Fibroblast of upper back skin (primary cell): ENCODE measurements around the gene C2CD4A.

Source experiments
- DNase-seq: peaks from one replicate; pipeline ENCODE4 v3.0.0-alpha.2; 2013

Gene C2CD4A

DNA sequence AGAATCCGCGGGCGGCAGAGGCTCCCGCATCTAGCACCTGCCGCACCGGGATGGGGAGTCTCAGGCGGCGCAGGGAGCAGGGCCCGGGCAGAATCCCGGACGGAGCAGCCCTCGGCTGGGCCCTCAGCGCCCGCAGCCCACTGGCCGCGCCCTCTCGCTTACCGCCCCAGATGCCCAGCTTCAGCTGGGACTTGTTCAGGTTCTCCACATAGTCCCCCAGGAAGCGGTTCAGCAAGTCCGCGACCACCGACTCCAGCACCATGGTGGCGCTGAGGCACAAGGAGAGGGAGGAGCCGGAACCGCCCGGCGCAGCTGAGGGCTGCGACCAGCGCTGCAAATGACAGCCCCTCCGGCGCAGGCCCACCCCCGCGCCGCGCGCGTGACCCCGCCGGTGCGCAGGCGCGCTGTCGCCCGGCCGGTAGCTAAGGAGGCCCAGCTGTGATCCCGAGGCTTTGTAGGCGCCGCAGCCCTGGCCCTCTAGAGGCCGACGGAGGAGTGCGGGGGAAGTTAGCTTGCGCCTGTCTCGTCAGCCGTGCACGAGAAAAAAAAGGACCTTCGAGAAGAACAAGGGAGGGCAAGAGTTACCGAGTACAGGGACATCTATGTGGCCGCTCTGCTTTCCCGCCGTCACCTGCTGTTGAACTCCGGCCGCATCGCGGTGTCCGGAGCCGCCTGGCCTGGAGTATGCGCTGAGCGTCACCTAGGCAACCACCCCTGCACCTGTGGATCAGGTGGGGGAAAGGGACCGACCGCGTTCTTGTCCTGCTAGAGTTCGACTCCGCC, 6.5 kb upstream of the C2CD4A start, which contains the start of gene VPS13C:
Gene VPS13C, minus strand, starts transcription at position 335 of the 783 bp plus-strand sequence. Its CDS starts 73 bp downstream, at position 262.
- peak; percentile 90 for DNase-seq

DNA sequence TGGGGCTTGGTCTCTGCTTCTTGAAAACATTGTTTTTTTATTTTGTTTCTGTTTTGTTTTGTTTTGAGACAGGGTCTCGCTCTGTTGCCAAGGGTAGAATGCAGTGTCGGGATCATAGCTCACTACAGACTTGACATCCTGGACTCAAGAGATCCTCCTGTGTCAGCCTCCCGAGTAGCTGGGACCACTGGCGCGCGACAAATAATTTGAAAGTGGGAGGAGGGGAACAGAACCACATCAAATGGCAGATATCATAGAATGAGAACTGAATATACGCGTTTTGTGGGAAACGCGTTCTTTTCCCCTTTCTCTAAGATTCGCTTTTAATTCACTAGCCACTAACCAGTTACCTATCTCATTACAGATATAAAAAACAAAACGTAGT, 5.9 kb upstream of the C2CD4A start:
- no peak for DNase-seq

DNA sequence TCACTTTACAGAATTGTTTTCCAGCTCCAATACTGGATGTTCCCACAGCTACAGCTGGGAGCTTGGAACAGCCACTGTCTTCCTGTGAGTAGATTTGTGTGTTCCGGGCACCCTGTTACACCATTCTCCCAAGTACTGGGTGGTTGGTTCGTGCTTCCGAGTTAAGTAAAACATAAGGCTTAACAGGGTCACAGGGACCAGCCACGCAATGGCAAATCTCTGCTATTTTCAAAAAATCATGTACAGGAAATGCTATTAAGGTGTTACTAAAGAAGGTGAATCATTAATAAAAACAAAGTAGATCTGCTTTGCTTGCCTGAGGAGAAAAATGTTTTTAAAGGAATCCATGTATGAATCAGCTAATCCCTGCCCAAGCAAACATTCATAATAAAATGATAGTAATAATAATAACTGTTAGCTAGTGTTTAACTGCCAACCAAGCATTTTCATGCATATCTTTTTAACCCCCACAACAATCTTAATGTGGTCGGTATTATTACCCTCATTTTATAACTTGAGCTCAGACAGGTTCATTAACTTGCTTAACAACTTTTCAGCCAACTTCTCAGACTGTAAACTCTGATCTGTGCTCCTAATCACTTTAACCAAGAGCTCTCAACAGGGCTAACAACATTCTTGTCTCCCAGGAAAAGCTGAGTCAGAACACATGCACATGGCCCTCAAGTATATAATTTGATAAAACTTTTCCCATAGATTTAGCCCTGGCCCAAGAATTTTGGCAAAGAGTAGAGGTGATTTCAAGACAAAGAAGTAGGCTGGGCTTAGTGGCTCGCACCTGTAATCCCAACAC, 2.7 kb upstream of the C2CD4A start:
- DNase-seq, result no peak

DNA sequence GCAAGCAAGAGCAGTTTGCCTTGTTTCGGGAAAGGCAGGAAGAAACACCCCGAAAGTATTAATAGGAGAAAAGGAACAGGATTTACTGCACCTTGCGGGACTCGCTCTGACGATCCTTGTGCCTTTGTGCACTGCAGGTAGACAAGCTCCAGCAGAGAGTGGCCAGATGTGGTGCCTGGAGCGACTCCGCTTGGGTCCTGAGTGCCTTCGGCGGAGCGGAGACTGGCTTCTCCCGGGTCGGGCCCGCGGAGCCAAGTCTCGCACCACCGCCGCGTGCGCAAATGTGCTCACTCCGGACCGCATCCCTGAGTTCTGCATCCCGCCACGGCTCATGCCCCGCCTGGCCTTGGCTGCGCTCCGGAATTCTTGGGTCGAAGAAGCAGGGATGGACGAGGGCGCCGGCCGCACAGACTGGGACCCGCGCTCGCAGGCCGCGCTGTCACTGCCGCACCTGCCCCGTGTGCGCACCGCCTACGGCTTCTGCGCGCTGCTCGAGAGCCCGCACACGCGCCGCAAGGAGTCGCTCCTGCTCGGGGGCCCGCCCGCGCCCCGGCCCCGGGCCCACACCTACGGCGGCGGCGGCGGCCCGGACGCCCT, 769 bp downstream of the C2CD4A start:
- DNase-seq, result no peak

DNA sequence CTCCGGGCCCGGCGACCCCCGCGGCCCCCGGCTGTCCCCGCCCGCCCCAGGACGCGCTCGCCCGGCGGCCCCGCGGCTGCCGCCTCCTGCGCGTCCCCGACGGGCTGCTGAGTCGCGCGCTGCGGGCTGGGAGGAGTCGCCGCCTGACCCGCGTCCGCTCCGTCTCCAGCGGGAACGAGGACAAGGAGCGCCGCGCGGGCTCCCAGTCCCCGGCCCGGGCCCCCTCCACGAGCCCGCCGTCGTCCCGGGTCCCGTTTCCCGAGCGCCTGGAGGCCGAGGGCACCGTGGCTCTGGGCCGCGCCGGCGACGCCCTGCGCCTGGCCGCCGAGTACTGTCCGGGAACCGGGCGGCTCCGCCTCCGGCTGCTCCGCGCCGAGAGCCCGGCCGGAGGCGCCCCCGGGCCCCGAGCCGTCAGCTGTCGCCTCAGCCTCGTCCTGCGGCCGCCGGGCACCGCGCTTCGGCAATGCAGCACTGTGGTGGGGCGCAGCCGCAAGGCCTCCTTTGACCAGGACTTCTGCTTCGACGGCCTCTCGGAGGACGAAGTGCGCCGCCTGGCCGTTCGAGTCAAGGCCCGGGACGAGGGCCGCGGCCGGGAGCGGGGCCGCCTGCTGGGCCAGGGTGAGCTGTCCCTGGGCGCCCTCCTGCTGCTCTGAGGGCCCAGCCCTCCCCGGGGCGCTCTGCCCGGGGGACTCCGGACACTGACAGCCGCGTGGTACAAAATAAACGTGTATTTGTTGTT, 1.5 kb downstream of the C2CD4A start:
- DNase-seq, result peak; percentile 10

DNA sequence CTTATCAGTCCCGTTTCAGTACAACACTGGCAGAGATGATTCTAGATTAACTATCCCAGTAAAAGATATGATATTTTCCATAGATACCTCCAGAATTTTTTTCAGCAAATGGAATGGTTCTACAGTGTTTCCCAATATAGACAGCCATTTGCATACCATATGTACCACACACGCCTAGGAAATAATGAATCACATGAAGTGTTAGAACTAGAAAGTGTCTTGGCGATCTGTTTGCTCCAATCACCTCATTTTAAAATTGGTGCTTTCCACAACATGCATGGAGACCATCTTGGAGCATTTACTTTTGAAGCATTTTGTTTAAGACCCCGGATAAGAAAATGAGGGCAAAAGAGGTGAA, 2.0 kb downstream of the C2CD4A start:
- peak; percentile 47 for DNase-seq

DNA sequence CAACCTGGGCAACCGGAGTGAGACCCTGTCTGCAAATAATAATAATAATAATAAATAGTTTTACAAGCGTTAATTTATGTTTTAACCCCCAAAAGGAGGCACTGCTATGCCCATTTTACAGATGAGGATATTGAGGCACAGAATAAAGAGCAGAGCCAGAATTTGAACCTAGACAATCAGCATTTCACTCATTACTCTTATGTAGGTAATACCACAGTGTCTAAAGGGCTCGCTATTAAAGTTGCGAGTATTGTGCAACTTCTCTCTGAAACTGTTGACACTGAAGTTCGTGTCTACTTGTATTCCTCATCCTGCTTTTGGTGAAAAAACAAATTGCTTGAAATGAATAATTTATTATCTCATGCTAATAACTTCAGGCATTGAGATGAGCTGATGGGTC, 2.8 kb downstream of the C2CD4A start:
- no peak for DNase-seq

DNA sequence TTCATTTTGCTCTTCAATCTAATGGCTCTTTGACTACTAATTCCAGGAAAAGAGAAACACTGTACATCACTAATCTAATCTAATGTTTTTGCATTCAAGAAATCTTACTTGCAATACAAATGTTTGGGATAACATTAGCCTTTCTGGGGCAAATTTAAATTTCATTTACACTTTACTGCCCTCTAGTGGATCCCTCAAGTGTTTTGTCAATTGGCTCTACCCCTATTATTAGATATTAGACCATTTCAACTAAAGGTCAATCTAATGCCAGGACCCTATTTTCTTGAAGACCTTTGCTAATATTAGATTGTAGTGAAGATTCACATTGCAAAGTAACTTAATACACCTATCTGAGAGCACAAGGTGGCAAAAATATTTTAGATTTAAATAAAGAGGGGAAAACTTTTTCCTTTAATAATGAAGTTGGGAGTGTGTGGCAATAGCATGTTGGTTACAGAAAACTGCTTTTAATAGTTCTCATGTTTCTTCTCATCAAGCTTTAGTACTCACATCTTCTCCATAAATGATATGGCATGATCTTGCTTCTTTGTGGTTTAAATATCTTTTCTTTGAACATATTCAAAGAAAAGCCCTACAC, 5.0 kb downstream of the C2CD4A start:
- DNase-seq, result peak; percentile 43

DNA sequence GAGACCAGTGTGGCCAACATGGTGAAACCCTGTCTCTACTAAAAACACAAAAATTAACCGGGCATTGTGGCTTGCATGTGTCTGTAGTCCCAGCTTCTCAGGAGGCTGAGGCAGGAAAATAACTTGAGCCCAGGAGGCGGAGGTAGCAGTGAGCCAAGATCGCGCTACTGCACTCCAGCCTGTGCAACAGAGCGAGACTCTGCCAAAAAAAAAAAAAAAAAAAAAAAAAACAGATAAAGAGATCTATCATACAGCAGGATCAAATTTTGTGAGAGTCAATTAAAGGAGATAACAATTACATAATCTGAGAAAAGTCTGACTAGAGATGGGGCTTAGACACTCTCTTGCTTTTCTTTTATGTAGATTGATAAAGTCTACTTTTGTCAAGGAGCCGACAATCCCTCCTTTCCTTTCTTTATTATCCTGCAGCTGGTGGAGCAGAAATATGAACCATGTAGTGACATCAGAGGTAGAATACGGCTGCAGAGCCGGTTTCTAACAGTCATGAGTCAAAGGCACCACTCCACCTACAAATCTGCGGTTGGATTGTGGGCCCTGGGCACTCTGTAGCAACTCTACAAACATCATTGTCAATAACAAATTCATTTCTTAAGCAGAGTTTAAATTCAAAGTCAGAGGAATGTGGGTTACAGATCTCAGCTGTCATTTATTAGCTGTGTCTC, 9.0 kb downstream of the C2CD4A start:
- DNase-seq, result peak; percentile 66

DNA sequence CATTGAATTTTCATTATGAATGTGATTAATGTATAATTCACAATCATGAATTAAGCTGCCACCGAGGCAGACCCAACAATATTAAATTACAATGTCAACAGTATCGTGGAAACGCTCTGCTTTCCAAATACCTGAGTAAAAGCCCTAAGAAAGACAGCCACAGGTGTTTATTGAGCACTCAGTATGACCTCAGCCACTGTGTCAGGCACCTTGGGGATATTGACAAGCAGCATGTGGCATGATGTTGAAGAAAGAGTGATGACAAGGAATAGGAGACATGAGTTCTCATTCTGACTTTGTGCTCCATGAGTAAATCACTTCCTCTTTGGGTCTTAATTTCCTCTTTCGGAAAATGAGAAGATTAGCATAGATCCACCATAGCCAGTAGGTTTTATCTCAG, 12.8 kb downstream of the C2CD4A start:
- no peak for DNase-seq

DNA sequence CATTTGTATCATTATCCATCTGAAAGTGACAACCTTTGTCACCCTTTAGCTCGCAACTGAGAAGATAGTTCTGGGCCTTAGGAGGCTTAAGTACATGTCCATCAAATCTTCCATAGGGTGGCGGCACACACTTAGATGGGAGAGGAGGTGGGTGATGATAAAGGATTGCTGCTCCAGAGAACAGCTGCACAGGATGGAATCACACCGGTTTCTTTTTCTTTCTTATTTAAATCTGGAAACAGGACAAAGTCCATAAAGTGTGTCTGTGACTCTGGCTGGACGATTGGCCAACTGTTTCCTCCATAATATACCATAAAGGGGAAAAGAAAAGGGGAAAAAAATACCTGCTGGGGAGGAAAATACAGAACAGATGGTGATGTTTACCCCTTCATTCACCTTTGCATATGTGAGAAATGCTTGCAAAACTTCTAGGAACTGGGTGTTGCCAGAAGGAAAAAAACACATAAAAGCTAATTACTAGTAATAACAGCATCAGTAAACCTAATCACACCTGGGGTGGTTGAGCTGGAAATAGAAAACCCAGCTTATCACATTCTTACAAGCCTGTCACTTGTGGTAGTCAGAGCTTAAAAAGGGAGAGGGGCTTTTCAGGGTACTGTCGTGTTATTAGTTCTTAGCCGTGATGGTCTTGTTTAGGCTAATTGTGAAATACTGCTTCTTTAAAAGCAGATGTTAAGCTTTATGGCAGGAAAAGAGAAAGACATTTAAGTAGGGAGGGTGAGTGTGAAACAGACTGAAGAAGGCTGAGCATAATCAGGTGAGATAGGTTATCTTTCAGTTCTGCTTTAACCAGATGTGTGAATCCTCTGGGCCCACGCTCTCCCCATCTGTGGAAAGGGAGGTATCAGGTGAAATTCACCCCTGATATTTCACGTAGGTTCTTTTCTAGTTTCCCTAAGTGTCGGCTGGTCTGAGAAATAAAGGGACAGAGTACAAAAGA, 16.7 kb downstream of the C2CD4A start:
- DNase-seq, result no peak

DNA sequence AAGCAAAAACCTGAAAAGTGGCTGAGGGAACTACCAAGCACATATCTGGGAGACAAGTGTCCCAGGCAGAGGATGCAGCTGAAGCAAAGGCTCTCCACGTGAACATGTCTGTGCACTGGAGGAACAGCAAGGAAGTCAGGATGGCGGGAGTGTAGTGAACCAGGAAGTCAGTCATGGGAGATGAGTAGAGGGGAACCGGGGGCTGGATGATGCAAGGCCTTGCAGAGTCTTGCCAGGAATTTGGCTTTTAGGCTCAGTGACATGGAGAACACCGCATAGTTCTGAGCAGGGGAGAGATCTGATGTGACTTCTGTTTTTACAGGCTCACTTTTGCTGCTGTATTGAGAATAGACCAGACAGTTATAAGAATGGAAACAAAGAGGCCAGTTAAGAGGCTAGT, 19.0 kb downstream of the C2CD4A start:
- peak; percentile 54 for DNase-seq

DNA sequence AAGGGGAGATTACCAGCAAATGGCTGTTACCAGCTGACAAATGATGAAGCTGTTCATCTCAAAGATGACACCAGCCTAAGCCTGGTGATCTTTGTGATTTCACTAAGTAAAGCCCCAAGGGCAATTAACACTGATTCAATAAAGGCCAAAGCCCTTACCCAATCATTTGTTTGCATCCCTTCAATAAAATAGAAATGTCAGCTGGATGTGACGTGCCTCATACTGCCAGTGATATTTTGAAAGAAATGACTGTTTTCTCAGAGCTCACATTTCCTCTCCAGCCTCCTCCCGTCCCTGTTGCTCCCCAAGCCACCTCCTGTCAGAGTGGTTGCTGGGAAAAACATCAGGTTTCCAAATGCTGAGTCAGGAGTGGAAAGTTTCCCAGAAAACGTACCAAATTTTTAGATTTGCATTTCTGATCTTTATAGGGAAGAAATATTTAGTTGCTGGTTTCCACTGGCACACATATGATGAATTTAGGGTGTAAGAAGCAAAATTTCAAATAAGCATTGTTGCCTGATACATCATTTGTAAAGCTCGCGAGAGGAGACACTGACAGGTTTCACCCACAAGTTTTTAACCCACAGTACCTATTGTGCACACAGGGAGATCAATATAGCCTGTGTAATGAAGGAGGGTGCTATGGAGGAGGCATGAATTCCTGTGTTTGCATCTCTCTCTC, 21.0 kb downstream of the C2CD4A start:
- peak; percentile 55 for DNase-seq

DNA sequence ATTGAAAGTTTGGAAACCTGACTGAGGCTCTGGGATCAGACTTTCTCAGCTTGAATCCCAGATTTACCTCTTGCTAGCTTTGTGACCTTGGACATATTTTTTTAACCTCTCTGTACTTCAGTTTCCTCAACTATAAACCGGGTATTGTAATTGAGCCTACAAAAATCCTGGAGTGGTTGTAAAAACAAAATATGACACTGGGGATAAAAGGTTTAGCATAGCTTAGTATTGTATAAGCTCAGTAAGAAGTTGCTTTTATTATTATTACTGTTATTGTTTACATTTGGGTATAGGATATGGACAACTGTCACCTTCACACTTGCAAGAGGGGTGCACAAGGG, 21.5 kb downstream of the C2CD4A start:
- no peak for DNase-seq

DNA sequence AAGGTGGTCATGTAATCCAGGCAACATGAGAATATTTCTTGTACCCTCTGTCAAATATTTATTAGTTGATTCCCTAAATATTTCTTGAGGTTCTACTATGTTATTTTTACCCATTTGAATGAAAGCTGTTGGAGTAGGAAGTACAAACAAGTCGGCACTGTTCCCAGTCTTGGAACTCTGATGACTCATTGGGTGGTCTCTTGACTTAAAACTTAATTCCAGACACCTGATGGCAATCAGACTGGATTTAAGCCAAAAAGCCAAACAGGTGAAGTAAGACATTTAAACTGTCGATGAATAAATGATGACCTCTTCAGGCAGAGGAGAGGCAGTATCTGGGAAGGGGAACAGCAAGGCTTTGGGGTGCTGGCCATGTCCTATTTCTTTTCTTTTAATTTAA, 22.8 kb downstream of the C2CD4A start:
- DNase-seq, result no peak

DNA sequence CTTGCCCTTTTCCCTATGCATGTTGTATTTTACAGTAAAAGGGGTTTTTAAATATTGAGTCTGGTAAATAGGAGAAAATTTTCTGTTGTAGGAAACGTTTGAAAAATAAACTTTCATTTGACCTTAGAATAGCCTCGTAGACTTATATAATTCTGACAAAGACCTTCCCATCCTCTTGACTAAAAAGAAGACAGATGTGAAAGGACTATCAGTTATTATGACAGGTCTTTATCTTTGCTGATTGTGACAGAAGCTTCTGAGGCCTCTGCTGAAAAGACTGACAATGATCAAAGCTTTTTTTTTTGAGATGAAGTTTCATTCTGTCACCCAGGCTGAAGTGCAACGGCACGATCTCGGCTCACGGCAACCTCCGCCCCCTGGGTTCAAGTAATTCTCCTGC, 24.2 kb downstream of the C2CD4A start:
- DNase-seq, result no peak

DNA sequence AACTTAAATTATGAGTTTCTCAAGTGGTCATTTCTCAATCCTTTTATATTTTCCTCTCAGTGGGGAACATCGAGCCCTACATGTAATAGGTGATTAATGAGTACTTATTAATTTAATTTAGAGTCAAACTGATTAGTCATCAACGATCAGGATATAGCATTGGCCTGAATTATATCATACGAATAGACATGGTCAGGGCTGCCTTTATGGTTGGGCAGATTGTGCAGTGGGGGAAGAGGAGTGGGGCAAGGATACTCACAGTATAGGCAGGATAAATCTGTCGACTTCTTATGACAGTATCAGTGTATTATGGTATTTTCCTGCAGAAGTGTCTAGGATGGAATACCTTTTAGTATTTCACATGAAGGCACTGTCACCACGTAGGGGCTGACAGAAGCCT, 27.0 kb downstream of the C2CD4A start:
- no peak for DNase-seq

DNA sequence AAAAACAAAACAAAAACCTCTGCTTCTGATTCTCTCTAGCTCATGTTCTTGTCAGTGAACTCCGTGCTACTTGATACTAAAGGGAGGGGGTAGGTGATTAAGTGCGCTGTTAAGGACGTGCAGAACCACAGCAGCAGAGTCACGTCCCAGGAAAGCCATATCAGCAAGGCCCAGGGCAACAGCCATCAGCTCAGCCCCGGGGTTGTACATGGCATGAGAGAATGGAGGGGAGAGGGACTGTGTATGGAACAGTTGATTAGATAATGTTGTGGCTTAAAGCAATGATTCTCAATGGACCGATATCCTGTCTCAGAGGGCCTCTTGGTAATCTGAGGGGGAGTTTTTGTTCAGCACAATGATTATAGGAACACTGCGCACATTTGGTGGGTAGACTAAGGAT, 27.6 kb downstream of the C2CD4A start:
- no peak for DNase-seq

DNA sequence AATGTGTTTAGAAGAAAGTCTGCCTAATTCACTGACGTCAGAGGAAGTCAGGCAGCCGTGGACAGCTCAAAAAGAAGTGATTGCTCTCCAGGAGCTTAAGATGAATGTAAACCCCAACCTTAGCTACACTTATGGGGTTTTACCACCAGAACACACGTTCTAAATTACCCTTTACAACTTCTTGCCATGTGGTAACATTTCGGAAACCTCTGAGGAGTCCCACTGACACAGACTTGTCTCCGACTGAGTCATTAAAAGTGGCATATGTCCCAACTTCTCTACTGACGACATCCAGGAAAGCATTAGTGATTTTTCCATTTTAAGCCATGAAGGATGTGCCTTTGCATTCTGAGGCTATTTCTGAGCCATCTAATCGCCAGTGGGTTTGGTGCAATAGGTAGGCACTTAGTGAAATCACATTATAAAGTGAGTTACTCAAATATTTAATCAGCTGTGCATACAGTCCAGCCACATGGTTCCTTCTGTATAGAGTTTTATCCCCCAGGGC, 32.4 kb downstream of the C2CD4A start:
- DNase-seq, result peak; percentile 94

DNA sequence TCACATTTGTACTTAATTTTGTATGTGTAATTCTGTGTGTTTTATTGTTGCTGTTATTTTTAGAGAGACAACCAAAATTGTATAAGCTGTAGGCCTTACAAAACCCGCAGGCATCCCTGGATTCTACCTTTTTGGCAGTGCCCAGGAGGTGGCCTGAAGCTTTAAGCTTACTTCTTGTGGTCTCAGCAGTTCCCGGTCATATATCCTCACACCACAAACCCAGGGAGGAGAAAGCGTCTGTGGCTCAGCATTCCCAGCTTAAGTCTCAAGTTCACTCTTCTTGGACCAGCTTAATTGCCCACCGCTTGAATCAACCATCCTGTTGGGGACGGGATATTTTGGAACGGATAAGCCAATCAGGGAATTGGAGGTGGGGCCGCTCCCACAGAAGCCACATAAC, 36.7 kb downstream of the C2CD4A start:
- DNase-seq, result no peak
